ENCODE measurements around the gene SLC25A39. TPM values are rescaled to one million over a fixed set of nuclear protein-coding genes. Genes with fewer than 3 reads are reported as not detected.
"Not testable (repeated sequence)": the region's sequence is repeated elsewhere in the genome, so short reads cannot be mapped to it uniquely, and the experiment has no call there.

Gene SLC25A39, protein sequence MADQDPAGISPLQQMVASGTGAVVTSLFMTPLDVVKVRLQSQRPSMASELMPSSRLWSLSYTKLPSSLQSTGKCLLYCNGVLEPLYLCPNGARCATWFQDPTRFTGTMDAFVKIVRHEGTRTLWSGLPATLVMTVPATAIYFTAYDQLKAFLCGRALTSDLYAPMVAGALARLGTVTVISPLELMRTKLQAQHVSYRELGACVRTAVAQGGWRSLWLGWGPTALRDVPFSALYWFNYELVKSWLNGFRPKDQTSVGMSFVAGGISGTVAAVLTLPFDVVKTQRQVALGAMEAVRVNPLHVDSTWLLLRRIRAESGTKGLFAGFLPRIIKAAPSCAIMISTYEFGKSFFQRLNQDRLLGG
- total RNA-seq = 119 and 129 TPM in 2 replicates

DNA sequence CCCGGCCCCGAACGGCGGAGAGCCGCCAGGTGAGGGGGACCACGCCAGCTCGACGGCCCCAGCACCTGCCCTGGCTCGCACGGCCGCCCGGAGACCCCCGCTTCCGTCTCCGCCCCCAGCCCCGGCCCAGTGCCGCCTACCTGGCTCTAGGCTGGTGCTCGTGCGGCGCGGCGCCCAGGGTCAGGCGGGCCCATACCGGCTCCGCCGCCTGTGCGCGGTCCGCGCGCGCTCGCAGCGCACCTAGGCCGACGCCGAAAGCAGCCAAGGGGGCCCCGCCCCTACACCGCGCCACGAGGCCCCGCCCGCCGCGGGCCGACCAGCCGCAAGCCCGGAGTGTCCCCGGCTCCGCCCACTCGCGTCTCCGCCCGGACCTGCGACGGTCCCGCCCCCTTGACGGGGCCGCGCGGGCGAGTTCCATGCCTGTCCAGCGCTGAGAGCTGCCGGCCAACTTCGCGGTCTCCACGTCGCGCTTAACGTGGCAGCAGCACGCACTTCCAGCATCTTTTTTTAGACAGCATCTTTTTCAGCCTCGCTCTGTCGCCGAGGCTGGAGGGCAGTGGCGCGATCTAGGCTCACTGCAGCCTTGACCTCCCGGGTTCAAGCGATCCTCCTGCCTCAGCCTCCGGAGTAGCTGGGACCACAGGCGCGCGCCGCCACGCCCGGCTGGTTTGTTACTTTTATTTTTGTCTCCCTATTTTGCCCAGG, at the start of gene SLC25A39:
Gene SLC25A39, minus strand, starts transcription at position 253 of the 705 bp plus-strand sequence. CDS start 1,261 bp downstream, outside the sequence.
- Mint-ChIP-seq H3K9me3 (no peaks in the 10 kb centered on the region), H3K27me3 (no peaks in the 10 kb centered on the region), H3K4me1 (peaks cover 33% of the 10 kb centered on the region), H3K36me3 (ENCODE audit: low read depth) (peaks cover 34% of the 10 kb centered on the region), H3K27ac (peak within 1 kb of the TSS; percentile 96), H3K4me3 (peak within 1 kb of the TSS; percentile 91)
- DNase-seq (peak; percentile 99), ATAC-seq (ENCODE audit: low read depth) (peak; percentile 74)
- CTCF ChIA-PET = interaction anchor here (0.9 to 2.6 kb wide), 4 partner anchors 21 to 115 kb away, joined by 3 to 7 read pairs (median 4); no protein-coding TSS in a partner anchor
- intact Hi-C loops (cut with micrococcal nuclease) = loop anchor here (1.0 to 5.0 kb wide), 12 partner anchors 16 to 258 kb away; partner anchors contain the start of genes FZD2, G6PC3, GRN and HDAC5
- TF ChIP-seq, protein P1, sequence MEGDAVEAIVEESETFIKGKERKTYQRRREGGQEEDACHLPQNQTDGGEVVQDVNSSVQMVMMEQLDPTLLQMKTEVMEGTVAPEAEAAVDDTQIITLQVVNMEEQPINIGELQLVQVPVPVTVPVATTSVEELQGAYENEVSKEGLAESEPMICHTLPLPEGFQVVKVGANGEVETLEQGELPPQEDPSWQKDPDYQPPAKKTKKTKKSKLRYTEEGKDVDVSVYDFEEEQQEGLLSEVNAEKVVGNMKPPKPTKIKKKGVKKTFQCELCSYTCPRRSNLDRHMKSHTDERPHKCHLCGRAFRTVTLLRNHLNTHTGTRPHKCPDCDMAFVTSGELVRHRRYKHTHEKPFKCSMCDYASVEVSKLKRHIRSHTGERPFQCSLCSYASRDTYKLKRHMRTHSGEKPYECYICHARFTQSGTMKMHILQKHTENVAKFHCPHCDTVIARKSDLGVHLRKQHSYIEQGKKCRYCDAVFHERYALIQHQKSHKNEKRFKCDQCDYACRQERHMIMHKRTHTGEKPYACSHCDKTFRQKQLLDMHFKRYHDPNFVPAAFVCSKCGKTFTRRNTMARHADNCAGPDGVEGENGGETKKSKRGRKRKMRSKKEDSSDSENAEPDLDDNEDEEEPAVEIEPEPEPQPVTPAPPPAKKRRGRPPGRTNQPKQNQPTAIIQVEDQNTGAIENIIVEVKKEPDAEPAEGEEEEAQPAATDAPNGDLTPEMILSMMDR (IDR thresholded peaks at IDR 0.05) = no peak
- POLR2A ChIA-PET = interaction anchor here (0.6 to 11.6 kb wide), 13 partner anchors 8 to 300 kb away, joined by 3 to 237 read pairs (median 8); partner anchors contain the start of genes ATXN7L3, FAM171A2, GRN and HDAC5

DNA sequence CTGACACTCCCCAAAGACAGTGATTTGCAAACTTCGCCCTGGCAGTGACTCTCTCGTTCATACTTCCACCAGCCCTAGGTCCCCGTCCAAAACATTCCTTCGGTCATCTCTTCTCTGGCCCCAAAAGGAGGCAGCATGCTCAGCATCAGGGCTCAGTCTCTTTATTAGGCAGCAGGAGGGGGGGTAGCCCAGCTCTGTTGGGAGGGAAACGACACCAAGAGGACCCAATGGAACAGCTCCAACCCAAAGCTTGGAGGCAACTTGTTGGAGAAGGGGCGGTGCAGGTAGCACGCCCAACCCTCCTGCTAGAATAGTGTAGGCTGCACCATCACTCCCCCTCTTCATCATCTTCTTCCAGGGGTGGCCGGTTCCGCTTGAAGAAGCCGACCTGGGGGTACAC, 47.4 kb upstream of the SLC25A39 start:
- Mint-ChIP-seq H3K4me3 (no peak overlapping the region), H3K27me3 (peaks cover 40% of the 10 kb centered on the region), H3K4me1 (peaks cover 3% of the 10 kb centered on the region), H3K36me3 (ENCODE audit: low read depth) (no peaks in the 10 kb centered on the region), H3K9me3 (no peaks in the 10 kb centered on the region), H3K27ac (no peak overlapping the region)
- intact Hi-C loops (cut with micrococcal nuclease) = no loop called here
- DNase-seq (no peak), ATAC-seq (ENCODE audit: low read depth) (no peak)
- CTCF ChIA-PET = no interaction called here
- TF ChIP-seq, protein P1 (IDR thresholded peaks at IDR 0.05) = no peak
- POLR2A ChIA-PET = no interaction called here

DNA sequence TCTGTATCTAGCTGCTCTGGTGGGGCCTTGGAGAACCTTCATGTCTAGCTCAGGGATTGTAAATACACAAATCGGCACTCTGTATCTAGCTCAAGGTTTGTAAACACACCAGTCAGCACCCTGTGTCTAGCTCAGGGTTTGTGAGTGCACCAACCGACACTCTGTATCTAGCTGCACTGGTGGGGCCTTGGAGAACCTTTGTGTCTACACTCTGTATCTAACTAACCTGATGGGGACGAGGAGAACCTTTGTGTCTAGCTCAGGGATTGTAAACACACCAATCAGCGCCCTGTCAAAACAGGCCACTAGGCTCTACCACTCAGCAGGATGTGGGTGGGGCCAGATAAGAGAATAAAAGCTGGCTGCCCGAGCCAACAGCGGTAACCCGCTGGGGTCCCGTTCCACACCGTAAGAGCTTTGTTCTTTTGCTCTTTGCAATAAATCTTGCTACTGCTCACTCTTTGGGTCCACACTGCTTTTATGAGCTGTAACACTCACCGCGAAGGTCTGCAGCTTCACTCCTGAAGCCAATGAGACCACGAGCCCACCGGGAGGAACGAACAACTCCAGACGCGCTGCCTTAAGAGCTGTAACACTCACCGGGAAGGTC, 44.9 kb upstream of the SLC25A39 start:
- H3K27me3 Mint-ChIP-seq = peaks cover 39% of the 10 kb centered on the region
- CTCF ChIA-PET; H3K4me1 Mint-ChIP-seq; H3K36me3 Mint-ChIP-seq (ENCODE audit: low read depth); H3K9me3 Mint-ChIP-seq; H3K27ac Mint-ChIP-seq; intact Hi-C loops (cut with micrococcal nuclease); DNase-seq; ATAC-seq (ENCODE audit: low read depth): not testable (repeated sequence)
- POLR2A ChIA-PET = interaction anchor here (1.1 kb wide), 1 partner anchor 148 kb away, joined by 4 read pairs; no protein-coding TSS in a partner anchor
- peak overlapping the region; percentile 66 for H3K4me3 Mint-ChIP-seq

DNA sequence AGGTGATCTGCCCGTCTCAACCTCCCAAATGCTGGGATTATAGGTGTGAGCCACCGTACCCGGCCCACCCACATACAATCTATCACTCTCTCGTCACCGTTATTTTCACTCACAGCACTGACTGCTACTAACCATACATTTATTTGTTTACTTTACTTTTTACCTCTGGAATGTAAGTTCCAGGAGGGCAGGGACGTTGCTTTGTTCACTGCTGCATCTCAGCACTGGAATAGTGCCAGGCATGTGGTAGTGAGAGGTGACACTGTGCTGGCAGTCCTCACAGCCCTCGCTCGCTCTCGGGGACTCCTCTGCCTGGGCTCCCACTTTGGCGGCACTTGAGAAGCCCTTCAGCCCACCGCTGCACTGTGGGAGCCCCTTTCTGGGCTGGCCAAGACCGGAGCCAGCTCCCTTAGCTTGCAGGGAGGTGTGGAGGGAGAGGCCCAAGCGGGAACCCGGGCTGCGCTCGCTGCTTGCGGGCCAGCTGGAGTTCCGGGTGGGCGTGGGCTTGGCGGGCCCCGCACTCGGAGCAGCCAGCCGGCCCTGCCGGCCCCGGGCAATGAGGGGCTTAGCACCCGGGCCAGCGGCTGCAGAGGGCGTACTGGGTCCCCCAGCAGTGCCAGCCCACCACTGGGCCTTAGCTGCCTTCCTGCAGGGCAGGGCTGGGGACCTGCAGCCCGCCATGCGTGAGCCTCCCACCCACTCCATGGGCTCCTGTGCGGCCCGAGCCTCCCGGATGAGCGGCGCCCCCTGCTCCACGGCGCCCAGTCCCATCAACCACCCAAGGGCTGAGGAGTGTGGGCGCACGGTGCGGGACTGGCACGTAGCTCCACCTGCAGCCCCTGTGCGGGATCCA, 44.0 kb upstream of the SLC25A39 start:
- H3K36me3 Mint-ChIP-seq (ENCODE audit: low read depth); POLR2A ChIA-PET; intact Hi-C loops (cut with micrococcal nuclease); ATAC-seq (ENCODE audit: low read depth); H3K4me1 Mint-ChIP-seq; H3K9me3 Mint-ChIP-seq; DNase-seq; H3K4me3 Mint-ChIP-seq; H3K27ac Mint-ChIP-seq: not testable (repeated sequence)
- peaks cover 34% of the 10 kb centered on the region for H3K27me3 Mint-ChIP-seq
- CTCF ChIA-PET = interaction anchor here (1.0 kb wide), 1 partner anchor 14 kb away, joined by 3 read pairs; no protein-coding TSS in a partner anchor

DNA sequence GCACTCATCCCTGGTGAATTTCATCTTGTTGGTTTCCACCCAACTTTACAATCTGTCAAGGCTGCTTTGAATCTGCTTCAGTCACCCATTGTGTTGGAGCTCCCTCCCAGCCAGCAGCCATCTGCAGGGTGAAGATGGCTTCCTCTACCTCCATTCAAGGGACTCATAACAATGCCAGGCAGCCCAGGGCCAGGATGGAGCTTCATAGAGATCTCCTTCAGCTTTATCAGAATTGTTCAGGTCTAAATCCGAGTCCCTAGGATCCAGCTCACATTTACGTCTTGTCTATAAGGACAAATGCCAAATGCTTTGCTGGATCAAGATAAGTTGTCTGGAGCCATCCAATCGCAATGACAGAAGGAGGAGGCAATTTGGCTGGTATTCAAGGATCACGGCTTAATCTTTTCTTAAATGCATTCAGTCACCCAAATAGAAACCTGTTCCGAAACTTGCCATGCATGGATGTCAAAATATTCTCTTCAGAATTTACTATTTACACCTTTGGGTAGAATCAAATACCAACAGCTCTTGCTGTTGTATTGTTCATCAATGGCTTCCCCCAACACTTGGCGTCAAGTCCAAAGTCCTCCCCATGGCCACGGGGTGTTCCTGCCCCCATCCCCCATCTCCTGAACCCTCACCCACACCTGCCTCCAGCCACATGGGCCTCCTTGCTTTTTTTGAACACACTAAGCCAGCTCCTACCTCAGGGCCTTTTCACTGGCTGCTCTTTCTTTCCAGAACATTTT, 42.8 kb upstream of the SLC25A39 start:
- TF ChIP-seq, protein P1 (IDR thresholded peaks at IDR 0.05) = no peak
- ChIA-PET POLR2A (interaction anchor here (0.7 kb wide), 1 partner anchor 317 kb away, joined by 3 read pairs; no protein-coding TSS in a partner anchor), CTCF (interaction anchor here (0.6 to 1.0 kb wide), 2 partner anchors 13 to 32 kb away, joined by 3 read pairs; no protein-coding TSS in a partner anchor)
- peaks cover 7% of the 10 kb centered on the region for H3K4me1 Mint-ChIP-seq
- intact Hi-C loops (cut with micrococcal nuclease) = no loop called here
- no peak overlapping the region for H3K27ac Mint-ChIP-seq
- H3K27me3 Mint-ChIP-seq = peaks cover 30% of the 10 kb centered on the region
- no peaks in the 10 kb centered on the region for H3K9me3 Mint-ChIP-seq
- H3K36me3 Mint-ChIP-seq (ENCODE audit: low read depth) = no peaks in the 10 kb centered on the region
- ATAC-seq (ENCODE audit: low read depth) = no peak
- no peak for DNase-seq
- no peak overlapping the region for H3K4me3 Mint-ChIP-seq

DNA sequence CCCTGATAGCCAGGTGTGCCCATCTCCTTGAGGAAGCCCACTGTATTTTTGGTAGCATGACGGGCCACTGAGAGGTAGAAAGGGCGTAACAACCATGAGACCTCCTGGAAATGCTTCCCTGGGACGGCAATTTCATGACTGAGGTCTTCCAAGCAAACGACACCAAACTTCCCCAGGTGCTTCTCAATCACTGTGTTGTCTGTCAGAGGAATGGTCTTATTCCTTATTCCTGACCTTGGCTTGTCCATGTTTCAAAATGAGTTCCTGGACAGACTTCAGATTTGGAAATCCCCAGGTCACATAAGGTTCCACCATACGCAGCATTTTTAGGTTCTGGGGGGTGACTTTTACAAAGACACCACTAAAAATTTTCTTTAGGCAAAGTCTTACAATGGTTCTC, 40.4 kb upstream of the SLC25A39 start:
- ChIA-PET POLR2A (interaction anchor here (0.6 kb wide), 1 partner anchor 157 kb away, joined by 3 read pairs; no protein-coding TSS in a partner anchor), CTCF (interaction anchor here (0.9 to 1.2 kb wide), 3 partner anchors 12 to 158 kb away, joined by 3 to 5 read pairs (median 3); partner anchors contain the start of gene GRN)
- H3K36me3 Mint-ChIP-seq (ENCODE audit: low read depth); intact Hi-C loops (cut with micrococcal nuclease); ATAC-seq (ENCODE audit: low read depth); H3K9me3 Mint-ChIP-seq; DNase-seq; H3K27ac Mint-ChIP-seq; H3K4me3 Mint-ChIP-seq; H3K4me1 Mint-ChIP-seq: not testable (repeated sequence)
- H3K27me3 Mint-ChIP-seq = peaks cover 29% of the 10 kb centered on the region

Data from activated B cell treated with CpG ODN at 0.5 μM for 24 hours (primary cell).